Suprapubic skin (tissue), 4 donors: ENCODE data around the gene C2orf42.

Experiments
- POLR2A ChIP-seq, 2 donors: fragments of 450-650 bp; IDR thresholded peaks; one replicate each; pipeline ENCODE4 v1.6.1; 2017; ENCODE audit warnings: antibody characterized with exemption in 2 of 2, mild to moderate bottlenecking in 2 of 2, moderate library complexity in 2 of 2
- POLR2AphosphoS5 ChIP-seq, 3 donors: sonication (generic); formaldehyde crosslinking; IDR thresholded peaks; one replicate each; pipeline ENCODE4 v1.6.1; 2017; ENCODE audit warnings: antibody characterized with exemption in 3 of 3
- TF ChIP-seq, protein P1 (sequence below), 2 donors: fragments of 200-600 bp in 1 of 2; fragments of 450-650 bp in 1 of 2; sonication (generic) in 1 of 2; IDR thresholded peaks; one replicate each; pipeline ENCODE4 v1.5.1; 2016 to 2019; ENCODE audit warnings: antibody characterized with exemption in 2 of 2, mild to moderate bottlenecking in 1 of 2, moderate library complexity in 1 of 2

DNA sequence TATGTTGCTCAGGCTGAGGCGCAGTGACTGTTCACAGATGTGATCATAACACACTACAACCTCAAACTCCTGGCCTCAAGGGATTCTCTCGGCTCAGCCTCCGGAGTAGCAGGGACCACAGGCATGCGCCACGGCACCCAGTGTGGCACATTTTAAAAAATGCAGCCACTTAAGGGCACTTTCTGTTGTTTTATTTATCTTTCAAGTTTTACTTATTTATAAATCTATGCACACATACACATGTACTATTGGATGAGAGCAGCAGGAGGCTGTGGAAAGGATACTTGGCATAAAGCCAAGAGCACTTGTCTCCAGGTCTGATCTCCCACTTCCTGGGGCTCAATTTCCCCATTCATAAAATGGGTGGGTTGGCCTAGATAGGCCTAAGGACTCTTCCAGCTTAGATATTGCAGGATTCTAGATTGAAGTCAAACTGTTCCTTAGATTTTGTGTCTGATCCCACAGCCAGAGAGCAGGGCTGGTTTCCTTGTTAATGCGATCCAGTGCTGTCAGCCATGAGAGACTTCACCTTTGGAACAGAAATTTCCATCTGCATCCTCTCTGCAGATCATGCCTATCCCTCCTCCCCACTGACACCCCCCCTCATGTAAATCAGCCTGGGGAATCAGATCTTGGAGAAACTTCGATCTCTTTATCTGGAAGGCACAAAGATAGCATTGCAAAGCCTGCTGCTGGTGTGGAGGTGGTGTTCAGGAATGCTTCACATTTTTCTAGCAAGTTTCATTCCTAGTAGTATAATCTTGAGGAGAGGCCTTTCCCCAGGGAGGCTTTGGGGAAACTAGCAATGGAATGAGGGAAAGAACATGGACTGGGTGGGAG lies 78.8 kb downstream of the C2orf42 start:
- TF ChIP-seq, protein P1, sequence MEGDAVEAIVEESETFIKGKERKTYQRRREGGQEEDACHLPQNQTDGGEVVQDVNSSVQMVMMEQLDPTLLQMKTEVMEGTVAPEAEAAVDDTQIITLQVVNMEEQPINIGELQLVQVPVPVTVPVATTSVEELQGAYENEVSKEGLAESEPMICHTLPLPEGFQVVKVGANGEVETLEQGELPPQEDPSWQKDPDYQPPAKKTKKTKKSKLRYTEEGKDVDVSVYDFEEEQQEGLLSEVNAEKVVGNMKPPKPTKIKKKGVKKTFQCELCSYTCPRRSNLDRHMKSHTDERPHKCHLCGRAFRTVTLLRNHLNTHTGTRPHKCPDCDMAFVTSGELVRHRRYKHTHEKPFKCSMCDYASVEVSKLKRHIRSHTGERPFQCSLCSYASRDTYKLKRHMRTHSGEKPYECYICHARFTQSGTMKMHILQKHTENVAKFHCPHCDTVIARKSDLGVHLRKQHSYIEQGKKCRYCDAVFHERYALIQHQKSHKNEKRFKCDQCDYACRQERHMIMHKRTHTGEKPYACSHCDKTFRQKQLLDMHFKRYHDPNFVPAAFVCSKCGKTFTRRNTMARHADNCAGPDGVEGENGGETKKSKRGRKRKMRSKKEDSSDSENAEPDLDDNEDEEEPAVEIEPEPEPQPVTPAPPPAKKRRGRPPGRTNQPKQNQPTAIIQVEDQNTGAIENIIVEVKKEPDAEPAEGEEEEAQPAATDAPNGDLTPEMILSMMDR (IDR thresholded peaks at IDR 0.05): no peak
- no peak for TF ChIP-seq POLR2AphosphoS5 (IDR thresholded peaks at IDR 0.05)
- TF ChIP-seq POLR2A (IDR thresholded peaks at IDR 0.05): no peak
